Left renal pelvis (tissue), 4 donors: Measurements from ENCODE around the gene AGPAT3. TPM values are rescaled to one million over a fixed set of nuclear protein-coding genes. Genes with fewer than 3 reads are reported as not detected.

Experiments used
- DNase-seq, 4 donors: peaks; one replicate each; pipeline ENCODE4 v3.0.0-alpha.2; 2013; ENCODE audit warnings: low read depth in 4 of 4, low spot score in 3 of 4
- polyA plus RNA-seq, 4 donors: library from polyadenylated mRNA; unstranded; fragments of 120-200 nt; gene quantifications; one replicate each; pipeline ENCODE4 v1.2.1, GENCODE V29; 2013; ENCODE audit not compliant: insufficient read length in 4 of 4

AGPAT3 gene
- polyA plus RNA-seq, 4 donors: 24.3 to 69.1 (median 51.0) TPM

DNA sequence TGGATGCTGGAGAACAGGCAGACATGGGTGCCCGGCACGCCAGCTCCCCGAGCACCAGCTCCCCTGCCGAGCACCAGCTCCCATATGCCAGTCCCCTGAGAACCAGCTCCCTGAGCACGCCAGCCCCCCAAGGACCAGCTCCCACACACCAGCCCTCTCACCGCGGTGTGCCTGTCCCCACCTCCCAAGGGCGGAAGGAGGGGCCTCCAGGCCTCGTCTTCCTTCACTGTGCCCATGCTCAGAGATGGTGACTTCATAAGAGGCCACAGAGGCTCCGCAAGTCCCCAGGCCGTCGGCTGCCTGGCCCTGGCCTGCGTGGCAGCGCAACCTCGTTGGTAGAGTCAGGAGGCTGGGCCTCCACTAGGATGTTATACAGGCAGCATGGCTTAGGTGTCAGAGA, 69.1 kb downstream of the AGPAT3 start:
- no peak for DNase-seq

DNA sequence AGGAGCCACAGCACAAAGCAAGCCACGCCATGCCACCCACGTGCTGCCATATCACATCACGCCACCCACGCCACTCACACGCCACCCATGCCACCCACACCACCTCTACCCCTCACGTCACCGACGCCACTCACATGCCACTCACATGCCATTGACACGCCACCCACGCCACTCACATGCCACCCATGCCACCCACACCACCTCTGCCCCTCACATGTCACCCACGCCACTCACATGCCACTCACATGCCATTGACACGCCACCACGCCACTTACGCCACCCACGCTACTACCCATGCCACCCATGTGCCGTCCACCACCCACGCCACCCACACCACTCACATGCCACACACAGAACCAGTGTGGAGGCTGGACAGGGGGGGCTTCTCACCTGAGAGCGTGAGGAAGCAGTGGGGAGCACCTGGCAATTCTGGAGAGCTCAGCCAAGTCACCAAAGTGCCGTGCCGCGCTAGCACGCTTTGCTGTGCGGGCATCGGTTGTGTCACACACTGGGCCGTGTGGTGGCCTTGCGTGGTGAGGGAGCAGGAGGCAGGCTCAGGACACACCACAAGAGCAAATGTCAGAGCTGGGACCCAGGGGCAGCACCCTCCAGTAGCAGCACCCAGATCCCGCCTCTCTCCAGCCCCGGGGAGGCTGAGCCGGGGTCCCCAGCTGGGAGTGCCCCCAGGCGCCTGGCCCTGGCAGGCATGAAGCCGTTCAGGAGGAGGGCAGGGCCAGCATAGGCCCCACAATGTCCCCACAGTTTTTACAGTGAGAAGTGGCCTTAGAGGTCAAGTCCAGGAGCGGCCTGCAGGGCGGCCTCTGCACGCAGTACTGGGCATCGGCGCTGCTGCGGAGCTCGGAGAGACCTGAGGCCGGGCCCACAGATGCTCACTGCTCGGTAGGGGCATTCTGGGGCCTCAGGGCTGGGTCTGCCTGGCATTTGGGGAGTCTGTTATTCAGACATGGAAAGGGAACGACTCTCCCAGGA, 70.0 kb downstream of the AGPAT3 start:
- no peak for DNase-seq

DNA sequence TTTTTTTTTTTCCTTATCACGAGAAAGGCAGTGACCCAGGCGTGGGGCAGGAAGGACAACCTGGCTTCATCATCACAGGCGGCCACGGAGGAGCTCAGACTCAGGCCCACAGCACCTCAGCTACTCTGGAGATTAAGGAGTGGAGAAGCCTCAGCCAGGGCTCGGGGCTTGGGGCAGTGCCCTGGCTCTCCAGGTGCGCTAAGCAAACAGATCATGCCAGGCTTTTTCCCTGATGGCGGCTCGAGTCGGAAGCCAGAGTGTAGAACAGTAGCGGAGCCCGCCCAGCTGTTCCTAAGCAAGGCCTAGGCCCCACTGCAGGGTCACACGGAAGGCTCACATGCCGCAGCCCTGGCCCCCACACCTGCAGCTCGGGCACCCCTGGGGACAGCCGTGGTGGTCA, 70.7 kb downstream of the AGPAT3 start:
- no peak for DNase-seq

DNA sequence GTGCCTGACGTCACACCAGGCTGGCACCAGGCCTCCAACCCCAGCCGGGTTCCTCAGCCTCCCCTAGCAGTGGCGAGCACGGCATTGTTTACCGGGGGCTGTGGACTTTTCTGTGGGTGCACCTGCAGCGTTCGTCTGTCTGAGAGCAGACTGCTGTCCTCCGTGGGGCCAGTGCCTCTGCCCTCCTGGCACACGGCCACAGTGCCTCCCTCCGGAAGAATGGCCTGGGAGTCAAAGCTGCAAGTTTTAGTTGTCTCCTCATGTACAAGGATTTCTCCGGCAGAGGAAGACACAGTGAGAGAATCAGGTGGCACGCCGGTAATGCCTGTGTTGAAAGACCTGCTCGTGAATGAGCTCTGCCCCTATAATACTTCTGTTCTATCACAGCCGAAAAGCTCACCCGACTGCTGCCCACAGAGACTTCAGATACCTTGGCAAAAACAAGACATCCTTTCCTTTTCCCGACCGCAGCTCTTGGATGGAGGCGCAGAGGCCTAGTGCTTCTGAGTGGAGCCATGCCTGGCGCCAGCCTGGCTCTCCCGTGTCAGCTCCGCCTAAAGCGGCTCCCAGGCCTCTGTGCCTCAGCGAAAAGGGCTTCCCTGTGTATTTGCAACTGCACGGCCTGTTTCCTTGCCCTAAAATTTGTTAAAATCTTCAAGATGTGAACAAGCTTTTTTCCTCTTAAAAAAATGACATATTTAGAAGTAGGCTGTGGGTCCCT, 71.4 kb downstream of the AGPAT3 start:
- DNase-seq: no peak

DNA sequence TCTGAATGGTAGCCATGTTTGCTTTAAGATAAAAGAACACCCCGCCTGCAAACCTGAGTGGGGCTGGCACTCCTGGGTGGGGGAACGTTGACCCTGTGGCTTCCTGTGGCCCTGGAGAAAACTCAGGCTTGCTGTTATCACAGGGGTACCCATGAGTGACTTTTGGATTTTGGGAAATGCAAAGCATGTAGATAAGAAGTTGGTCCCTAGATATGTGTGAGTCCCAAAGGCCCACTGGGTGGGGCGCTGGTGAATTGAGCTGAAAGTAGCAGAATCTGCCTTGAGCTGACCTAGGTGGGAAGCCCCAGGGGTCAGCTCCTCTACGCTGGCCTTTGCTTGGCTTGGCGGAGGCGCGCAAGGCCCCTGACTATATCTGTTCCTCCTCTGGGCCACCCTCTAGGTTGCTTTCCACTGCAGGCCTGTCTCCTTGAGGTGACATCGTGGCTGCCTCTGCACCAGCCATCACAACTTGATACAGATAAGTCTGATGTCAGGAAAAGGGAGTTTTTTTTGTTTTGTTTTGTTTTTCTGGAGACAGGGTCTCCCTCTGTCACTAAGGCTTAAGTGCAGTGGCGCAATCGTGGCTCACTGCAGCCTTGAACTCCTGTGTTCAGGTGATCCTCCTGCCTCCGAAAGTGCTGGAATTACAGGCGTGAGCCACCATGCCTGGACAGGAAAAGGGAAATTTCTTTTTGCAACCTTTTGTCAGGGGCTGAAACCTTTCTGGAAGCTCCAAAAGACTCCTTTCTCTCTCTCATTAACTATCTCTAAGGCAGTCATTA, 72.2 kb downstream of the AGPAT3 start:
- DNase-seq: no peak

DNA sequence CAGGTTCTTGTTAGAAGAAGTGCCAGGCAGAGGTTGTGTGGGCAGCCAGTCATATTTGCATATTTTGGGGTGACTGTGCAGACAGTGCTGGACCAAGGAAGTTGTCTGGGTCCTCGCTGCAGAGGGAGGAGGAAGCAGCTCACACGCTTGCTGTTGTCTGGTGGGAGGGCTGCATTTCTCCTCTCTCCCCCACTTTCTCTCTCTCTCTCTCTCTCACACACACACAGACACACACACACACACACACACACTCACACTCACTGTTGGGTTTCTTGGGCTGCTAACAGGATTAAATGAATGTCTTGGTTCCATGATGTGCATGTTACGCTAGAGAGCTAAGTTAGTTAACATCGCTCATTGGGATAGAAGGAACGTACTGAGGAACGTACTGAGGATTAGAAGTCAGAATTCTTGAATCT, 72.9 kb downstream of the AGPAT3 start:
- DNase-seq: no peak

DNA sequence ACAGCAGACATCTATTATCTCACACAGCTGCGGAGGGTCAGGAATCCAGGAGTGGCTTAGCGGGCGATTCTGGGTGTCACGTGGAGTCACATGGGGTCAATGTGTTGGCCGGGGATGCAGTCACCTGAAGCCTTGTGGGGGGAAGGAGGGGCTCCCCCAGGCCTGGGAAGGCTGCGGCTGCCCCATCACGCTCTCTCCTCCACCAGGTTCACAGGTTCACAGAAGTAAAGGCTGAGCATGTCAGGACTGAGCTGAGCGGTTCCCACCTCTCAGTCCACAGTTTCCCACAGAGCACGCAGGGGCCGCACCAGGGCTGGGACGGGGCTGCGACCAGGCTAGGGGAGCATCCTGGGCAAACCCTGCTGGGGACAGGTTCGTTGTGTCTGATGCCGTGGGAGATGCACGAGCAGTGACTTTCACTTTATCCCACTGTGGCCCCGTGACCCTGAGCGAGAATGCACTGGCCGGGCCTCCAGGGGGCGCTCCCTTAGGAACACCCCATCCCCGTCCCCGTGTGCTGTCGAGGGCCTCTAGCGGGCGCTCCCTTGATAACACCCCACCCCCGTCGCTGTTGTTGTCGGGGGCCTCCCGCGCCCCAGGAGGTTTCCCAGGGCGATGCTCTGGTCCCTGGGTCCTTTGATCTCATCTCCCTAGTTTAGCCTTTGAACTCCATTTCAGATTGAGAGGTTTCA, 73.9 kb downstream of the AGPAT3 start:
- no peak for DNase-seq

DNA sequence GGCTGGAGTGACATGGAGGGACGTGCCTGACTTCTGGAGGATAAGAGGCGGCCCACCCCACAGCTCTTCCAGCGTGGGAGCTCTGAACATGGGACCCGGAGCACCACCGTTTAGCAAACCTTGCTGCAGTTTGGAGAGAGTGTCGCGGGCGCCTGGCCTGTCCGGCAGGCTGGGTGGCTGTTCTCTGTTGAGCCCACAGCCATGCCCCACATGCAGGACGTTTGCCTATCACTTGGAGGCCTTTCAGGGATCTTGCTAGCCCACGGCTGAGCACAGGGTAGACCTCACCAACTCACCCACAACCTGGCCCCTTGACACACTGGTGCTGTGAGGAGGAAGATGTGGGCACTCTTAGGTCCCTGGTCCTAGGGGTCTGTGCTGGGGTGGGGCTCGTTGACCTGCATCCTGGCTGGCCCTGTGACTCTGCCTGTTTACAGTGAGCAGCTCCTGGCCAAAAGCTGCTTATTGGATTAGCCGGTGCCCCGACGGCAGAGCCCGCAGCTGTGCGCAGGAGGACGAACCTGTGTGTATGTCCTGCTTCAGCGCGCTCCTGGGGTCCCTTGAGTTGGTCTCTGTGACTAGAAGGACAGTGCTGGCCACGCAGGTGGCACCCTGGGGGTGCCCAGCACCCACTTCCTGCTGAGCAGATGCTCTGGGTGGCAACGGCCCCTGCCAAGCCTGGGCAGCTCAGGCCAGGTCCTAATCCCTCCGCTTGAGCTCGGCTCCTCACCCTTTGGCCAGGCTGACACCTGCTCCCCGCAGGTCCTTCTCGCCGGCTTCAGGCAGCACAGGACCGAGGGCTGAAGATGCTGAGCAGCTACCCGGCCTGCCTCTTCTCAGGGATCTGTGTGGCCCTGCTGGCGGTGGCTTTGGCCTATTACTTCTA, 74.7 kb downstream of the AGPAT3 start:
- no peak for DNase-seq

DNA sequence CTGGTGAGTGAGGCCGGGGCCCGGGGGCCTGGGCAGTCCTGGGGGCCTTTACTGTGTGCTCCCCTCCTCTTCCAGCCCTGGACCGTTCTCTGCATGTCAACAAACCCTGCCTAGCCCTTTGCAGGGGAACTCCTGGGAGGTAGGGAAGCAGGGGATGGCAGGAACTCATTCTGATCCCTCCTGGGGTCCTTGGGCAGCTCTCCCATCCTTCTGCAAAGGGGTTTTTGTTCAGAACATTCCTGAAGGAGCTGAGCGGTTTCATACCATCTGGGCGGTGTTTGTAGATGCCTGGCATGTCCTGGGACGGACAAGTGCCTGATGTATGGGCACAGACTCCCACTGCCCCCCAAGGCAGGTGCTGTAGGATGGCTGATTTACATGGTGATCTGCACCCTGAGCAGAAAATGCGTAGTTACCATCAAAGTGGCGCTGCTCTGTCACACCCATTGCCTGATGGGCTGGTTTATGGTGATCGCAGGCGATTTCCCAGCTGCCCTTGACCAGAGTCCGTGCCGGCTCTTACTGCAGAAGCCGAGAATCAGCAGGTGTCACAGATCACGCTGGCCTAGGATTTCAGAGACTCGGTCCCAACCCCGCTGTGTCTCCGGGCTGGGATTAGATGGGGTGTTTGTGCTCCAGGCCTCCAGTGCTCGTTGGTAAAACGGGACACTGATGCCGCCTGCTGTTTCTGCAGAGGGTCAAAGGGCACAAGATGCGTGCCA, 75.5 kb downstream of the AGPAT3 start:
- no peak for DNase-seq

DNA sequence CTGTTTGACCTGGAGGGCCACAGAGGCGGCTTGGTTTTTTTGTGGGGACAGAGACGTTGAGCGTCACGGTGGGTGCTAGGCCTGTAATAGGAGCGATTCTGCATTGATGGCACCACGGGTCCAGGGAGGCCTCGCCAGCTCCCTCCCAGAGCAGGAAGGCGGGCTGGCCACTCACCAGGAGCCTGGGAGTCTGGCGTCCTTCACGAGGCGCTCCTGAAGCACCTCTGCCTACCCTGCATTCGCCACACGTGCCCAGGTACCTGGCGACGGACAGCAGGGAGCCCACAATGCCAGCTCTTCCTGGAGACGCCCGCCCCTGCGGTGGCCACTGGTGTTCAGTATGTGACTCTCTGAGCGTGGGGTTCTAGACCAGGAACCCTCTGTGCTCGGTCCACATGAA, 77.2 kb downstream of the AGPAT3 start:
- DNase-seq: no peak

DNA sequence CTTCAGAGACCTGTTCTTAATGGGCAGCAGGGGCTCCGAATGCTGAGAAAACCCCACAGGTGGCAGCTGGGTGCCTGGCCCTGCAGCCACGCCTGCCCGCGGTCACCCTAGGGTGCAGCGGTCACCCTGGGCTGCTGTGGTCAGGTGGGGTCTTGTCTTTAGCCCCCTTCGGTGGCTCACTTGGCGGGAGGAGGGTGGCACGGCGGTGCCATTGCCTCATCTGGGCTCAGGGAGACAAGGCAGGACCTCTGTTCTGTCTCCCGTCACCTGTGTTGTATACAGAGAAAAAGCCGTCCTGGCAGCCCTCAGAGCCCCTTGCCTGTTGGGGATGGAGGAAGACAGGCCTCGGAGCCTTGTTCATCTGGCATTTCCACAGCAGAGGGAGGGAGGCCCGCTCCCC, 77.6 kb downstream of the AGPAT3 start:
- no peak for DNase-seq

DNA sequence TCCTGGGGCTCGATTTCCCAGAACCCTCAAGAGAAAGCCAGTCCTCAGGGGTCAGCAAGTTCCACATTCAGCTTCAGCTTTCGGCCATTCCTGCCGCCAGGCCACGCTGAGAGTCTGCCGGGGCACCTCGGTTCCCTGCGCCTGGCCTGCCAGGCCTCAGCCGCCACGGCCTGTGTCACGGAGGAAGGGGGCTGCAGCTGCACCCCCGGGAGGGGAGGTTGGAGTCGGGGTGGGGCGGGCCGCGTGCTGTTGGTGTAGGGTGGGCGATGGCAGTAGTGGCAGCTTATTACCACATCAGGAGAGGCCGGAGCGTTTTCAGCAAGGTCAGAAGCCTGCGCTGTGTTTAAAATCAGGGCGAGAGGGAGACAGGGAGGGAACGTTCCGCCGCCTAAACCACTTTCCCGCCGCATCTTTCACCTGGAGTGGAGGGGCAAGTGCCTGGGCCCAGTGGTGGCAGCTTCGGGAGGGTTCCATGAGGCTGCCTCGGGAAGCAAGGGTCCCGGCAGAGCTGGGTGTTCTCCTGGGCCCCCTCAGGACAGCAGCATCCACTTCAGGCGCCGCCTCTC, 78.6 kb downstream of the AGPAT3 start:
- DNase-seq: no peak

DNA sequence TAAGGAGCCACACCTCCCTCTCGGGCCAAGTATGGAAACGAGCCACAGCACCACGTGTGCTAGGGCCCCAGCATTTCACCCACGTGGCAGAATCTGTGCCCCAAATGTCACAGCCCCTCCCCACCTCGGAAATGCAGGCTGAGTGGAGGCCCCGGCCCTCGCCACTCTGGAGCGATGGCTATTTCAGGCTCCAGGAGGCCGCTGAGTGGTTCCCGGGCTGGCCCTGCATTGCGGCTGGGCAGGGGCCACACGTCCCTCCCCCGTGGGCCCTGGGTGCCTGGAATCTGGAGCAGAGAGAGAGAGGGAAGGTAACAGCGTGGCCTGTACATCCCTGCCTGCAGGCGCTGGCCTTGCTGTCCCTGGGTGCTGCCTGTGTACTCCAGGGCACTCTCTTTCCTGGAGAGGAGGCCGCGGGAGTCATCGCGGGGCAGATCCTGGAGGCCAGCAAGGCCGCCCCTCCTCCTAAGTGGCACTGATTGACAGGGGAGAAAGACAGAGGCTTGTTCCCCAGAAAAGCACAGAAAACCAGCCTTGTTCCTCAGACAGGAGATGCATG, 79.1 kb downstream of the AGPAT3 start:
- no peak for DNase-seq

DNA sequence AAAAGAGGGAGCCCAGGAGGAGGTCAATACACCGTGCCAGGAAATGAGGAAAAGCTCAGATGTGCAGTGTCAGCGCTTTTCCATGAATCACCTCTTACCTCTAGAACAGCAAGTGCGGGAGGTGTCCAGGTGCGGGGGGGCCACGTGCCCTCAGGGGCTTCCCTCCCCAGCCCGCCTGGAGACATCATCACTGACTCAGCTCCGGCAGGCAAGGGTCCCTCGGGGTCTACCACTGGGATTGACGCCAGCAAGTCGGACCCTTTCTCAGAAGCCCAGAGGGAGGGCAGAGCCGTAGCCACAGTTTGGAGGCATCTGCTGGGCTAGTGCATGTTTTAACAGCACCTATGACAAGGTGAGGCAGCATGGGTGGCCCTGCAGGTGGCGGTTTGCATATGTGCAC, 79.7 kb downstream of the AGPAT3 start:
- DNase-seq: no peak

DNA sequence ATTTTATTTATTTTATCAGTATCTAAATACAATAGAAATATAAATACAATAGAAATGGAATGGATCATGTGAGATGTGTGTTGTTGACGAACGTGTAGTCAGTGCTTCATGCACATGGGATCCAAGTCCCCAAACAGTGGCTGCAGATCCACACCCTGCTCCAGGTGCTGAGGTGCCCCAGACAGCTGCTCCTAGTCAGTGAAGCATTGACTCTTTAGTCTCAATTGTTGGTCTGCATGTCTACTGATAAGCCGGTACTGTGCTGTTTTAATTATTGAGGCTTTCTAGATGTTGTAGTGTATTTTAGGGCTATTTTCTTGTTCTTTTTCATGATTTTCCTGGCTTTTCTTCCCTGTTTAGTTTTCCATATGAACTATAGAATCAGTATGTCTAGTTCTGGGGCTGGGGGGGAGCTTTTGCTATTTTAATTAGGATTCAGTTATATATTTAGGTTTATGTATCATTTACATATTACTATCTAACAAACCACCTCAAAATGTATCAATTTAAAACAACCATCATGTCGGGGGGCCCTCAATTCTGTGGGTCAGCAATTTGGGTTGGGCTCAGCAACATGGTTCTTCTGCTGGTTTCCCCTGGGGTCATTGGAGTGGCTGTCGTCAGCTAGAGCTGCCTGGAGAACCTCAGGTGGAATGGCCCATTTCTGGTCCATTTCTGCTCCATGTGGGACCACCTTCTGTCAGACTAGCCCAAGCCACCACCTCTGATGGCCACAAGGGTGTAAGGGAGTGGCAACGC, 83.9 kb downstream of the AGPAT3 start:
- DNase-seq: no peak

DNA sequence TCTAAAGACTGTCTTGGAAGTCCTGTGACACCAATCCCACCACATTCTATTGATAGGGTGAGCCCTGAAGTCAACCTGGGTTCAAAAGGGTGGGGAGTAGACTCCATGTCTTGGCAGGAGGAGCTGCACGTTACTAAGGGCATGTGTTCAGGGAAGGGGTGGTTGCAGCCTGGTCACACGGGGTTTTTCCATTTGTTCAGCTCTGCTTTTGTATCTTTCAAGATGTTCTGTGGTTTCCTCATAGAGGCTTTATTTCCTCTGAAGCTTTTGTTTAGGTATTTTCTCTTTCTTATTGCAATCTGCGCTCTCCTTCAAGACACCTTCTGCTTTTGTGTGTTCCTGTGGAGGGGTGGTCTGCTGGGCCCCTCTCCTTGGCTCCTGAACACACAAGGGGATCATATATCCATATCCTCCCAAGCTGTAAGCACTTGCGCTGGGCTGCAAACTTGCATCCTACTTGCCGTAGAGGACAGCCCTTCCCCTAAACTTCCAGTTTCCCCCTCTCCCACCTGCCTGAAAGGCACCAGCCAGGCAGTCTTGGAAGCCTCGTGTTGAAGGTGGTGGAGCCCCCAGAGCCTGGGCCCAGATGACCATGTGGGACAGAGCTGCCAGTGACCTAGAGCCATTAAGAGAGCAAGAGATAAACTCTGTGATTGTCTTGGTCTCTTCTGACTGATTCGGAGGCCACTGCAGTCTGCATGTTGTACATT, 84.6 kb downstream of the AGPAT3 start:
- DNase-seq: no peak

DNA sequence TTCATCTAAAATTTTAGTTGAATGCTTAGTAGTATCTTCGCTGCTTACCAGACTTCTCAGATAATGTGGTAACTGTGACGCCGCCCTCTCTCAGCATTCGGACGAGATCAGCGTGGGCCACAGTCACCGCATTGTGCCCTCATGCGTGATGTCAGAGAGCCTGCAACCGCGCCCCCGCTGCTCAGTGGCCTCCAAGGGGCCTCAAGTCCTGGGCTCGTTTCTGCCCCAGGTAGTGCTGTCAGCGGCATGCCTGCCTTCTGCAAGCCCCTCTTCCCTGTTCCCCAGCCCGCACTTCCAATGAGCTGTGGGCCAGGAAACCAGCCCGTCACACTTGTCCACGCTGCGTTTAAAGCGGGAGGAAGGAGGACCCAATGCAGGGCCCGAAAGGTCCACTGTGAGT, 85.5 kb downstream of the AGPAT3 start:
- DNase-seq: no peak
